DMS153 (cell line): ENCODE data around the gene HEXIM1.

ENCODE experiments used
- DNase-seq: peaks from one replicate; lab custom pipeline; 2025; lab: John Stamatoyannopoulos, UW

HEXIM1 gene

GRCh38 chr17:45146890-45147580, 1.2 kb upstream of the HEXIM1 start:
- DNase-seq = no peak

GRCh38 chr17:45147581-45148182, 593 bp upstream of the HEXIM1 start:
- peak; percentile 96 for DNase-seq

GRCh38 chr17:45149037-45149668, 878 bp downstream of the HEXIM1 start:
- DNase-seq = peak; percentile 38

DNA sequence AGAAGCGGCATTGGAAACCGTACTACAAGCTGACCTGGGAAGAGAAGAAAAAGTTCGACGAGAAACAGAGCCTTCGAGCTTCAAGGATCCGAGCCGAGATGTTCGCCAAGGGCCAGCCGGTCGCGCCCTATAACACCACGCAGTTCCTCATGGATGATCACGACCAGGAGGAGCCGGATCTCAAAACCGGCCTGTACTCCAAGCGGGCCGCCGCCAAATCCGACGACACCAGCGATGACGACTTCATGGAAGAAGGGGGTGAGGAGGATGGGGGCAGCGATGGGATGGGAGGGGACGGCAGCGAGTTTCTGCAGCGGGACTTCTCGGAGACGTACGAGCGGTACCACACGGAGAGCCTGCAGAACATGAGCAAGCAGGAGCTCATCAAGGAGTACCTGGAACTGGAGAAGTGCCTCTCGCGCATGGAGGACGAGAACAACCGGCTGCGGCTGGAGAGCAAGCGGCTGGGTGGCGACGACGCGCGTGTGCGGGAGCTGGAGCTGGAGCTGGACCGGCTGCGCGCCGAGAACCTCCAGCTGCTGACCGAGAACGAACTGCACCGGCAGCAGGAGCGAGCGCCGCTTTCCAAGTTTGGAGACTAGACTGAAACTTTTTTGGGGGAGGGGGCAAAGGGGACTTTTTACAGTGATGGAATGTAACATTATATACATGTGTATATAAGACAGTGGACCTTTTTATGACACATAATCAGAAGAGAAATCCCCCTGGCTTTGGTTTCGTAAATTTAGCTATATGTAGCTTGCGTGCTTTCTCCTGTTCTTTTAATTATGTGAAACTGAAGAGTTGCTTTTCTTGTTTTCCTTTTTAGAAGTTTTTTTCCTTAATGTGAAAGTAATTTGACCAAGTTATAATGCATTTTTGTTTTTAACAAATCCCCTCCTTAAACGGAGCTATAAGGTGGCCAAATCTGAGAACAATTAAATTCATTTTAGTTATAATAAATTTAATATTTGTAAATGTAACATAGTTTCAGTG, 1.7 kb downstream of the HEXIM1 start:
- peak; percentile 34 for DNase-seq

DNA sequence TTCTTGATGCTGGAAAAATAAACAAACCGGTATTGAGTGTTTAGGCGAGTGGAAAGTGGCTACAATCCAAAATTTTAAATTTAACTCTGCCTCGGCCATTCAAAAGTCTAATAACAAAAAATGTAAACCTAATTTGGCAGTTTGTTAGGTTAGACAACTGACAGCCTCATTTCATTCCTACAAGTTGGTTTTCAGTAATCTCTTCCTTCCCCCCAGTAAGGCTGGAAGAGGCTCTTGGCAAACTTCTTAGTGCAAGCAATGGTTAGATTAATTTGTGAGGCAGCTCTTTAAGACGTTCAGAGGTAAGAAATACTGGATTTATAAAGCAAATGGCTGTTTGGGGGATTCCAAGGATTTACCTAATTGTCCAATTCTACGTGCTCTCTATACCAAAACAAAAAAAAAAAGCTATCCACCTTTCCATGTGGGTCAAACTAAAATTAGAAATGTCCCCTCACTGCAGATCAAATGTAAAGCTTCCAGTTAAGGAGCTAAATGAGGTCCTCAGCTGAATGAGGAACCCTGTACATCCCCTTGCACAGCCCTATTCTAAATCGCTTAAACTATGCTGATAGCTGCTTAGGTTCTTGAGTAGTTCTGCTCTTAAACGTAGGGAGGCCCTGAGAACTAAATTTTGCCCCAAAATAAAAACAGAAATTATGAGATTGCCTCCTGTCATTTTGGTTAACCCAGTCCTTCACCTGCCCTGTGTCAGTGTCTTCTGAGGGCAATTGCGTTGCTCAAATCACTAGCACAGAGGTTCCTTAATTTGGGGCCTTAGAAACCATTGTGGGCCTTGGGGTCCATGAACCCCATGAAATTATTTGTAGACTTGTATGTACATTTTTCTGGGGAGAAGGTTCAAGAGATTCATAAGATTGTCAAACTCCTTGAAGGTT, 2.9 kb downstream of the HEXIM1 start:
- no peak for DNase-seq

DNA sequence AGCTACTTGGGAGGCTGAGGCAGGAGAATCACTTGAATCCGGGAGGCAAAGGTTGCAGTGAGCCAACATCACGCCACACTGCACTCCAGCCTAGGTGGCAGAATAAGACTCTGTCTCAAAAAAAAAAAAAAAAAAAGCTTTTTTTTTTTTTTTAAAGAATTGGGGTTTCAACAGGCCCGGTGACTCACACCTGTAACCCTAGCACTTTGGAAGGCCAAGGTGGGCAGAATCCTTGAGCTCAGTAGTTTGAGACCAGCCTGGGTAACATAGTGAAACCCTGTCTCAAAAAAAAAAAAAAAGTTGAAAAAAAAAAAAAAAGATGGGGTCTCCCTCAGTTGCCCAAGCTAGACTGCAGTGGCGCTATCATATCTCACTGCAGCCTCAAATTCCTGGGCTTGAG, 6.8 kb downstream of the HEXIM1 start:
- no peak for DNase-seq

DNA sequence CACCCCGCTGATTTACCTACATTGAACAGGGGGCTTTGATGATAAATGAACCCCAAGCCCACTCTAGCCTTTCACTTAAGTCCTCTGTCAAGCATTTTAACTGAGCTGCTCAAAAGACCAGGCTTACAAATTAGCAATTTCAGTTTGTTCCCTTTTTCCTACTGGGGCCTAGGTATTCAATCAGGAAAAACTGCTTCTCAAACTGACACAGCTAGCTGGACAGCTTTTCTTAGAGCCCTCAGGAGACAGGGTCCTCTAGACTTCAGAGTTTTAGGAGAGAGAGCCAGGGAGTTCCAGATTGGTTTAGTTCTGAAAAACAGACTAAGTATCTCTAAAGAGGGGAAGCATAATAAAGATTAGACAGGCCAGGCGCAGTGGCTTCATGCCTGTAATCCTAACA, 7.2 kb downstream of the HEXIM1 start:
- DNase-seq = no peak

DNA sequence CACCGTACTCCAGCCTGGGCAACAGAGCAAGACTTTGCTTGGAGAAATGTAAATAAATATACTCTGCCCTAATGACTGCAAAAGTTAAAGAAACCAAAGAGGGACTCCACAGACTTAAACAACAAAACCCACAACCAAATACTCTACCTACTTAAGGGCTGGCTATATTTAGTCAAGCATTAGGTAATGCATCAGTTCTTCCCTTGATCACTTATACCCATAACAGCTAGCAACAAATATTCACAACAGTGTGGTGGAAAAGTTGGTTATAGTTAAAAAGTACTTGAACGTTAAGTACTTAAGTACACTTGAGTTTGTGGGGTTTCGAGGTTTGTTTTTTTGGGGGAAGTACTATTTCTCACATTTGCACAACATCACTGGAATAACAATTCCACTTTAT, 8.0 kb downstream of the HEXIM1 start:
- no peak for DNase-seq

DNA sequence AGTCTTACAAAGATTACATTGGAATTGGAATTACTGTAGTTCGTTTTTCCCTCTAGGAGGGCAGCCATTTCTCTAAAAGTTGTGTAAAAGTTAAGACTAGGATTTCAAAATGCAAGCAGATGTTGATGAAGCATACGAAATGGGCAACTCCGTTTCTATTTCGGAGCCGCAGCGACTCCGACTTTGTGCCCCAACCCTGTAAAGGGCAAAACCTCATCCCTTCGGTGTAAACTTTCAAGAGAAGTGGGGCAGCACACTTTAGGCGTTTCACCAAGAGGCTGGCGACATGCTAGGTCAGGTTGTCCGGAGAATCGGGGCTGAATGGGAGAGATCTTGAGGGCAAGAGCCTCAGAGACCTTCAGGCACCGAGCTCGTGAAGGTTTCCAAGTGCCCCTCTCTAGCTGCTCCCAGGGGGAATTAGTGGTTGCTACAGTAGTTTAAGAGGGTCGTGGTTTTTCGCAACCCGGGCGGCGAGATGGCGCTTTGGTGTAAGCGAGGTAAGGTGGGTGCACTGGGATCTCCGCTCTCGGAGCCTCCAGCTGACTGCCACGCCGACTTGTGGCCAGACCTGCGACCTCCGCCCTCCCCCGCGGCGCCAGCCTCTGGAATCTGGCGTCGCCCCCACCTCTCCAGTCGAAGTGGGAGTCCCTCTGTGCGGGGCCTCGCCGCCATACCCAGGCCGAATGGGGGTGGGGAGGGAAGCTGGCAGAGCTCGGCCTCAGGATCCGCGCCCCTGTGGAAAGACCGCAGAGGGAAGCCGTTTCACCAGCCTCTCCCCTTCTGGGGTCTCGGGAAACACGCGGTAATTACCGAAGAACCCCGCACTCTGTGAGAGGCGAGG, 12.4 kb downstream of the HEXIM1 start:
- DNase-seq = no peak

- peak; percentile 99 for DNase-seq
Observed at GRCh38 chr17:45161288-45162024, 13.2 kb downstream of the HEXIM1 start, which contains the start of gene HEXIM2. Gene HEXIM2, plus strand, starts transcription at chr17:45161875. Its CDS starts 919 bp downstream, at chr17:45162794.

DNA sequence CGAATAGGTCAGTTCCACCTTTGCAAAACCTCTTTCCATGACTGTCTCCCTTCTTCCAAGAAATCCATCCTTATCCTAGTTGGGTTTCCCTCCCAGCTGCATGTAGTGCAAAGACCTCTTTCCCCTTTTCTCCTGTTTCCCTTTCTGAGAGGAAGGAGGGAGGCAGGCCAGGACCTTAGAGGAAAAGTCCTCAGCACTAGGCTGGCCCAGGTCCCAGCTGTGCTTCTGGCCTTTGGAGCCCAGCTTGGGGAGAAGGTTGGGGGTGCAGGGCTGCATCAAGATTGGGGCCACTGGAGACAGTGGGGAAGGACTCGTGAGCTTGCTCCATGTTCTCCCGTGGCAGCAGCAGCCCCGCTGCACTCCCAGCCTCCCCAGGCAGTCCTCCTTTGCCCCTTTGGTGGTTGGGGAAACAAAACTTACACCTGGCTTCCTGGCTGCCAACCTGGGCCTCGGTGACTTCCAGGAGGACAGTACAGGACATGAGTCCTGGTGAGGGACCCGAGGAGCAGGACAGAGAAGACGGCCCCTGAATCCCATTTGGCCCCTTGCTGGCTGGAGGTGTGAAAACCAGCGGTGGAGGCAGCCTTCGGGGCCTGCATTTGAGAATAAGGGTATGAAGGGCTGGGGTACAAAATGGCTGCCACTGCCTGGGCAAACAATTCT, 13.9 kb downstream of the HEXIM1 start:
- no peak for DNase-seq

- no peak for DNase-seq
Observed at GRCh38 chr17:45164734-45165269, 16.5 kb downstream of the HEXIM1 start.

DNA sequence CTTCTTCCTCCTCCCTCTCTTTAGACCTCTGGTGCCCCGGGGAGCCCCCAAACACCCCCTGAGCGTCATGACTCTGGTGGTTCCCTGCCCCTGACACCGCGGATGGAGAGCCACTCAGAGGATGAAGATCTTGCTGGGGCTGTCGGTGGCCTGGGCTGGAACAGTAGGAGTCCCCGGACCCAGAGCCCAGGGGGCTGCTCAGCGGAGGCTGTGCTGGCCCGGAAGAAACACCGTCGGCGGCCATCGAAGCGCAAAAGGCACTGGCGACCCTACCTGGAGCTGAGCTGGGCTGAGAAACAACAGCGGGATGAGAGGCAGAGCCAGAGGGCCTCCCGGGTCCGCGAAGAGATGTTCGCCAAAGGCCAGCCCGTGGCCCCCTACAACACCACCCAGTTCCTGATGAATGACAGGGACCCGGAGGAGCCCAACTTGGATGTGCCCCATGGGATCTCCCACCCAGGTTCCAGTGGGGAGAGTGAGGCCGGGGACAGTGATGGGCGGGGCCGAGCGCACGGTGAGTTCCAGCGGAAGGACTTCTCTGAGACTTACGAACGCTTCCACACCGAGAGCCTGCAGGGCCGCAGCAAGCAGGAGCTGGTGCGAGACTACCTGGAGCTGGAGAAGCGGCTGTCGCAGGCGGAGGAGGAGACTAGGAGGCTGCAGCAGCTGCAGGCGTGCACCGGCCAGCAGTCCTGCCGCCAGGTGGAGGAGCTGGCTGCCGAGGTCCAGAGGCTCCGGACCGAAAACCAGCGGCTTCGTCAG, 20.9 kb downstream of the HEXIM1 start:
- no peak for DNase-seq

- no peak for DNase-seq
Observed at GRCh38 chr17:45170280-45170930, 22.1 kb downstream of the HEXIM1 start.

DNA sequence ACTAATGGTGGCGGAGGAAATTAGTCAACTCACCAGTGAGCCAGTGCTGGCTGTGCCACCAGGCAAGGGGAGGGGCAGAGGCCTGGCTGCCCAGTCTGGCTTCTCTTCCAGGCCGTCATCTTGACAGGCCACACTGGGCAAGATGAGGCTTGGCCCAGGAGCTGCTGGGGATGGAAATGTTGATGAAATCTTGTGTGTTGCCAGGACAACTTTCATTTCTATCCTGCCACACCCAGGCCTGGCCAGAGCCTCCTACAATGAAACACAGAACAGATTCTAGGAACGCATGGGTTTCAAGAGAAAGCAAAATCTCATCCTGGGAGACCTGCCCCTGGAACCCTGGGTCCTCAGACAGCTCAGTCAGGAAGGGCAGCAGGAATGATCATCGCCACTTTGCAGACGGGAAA, 22.7 kb downstream of the HEXIM1 start:
- no peak for DNase-seq

GRCh38 chr17:45171338-45172231, 23.3 kb downstream of the HEXIM1 start:
- peak; percentile 19 for DNase-seq
